ENCODE results near the gene ERVH48-1. TPM values are rescaled to one million over a fixed set of nuclear protein-coding genes. Genes with fewer than 3 reads are reported as not detected.

Gene ERVH48-1
- total and polyA plus RNA-seq, 2 donors (not counting 3 experiments of a cell fraction or from before 2014, with no cell fraction given) = not detected

Small RNA genes within 50 kb of the gene (microRNA-seq; reads per million reads assigned to microRNA genes)
- not detected for gene MIR5692B (ENCODE audit: borderline number of aligned reads, borderline replicate concordance)

Small RNA genes within 50 kb of the gene (small RNA-seq; reads per million reads assigned to genes)
- not detected for gene MIR5692B (ENCODE audit: insufficient read depth, insufficient read length, low read depth, low replicate concordance)

Other genes with a start within 250 kb of the ERVH48-1 start
- 30.4 and 40.0 TPM in 2 replicates for gene WDR4, start 46.1 kb downstream of the ERVH48-1 start, total RNA-seq
- 18.6 and 24.5 TPM in 2 replicates for gene WDR4, start 46.1 kb downstream of the ERVH48-1 start, polyA plus RNA-seq
- gene NDUFV3, start 32.3 kb downstream of the ERVH48-1 start, total RNA-seq = 40.6 and 45.7 TPM in 2 replicates
- gene NDUFV3, start 32.3 kb downstream of the ERVH48-1 start, polyA plus RNA-seq = 12.1 and 13.4 TPM in 2 replicates
- 16.6 and 19.3 TPM in 2 replicates for gene PKNOX1, start 48.9 kb upstream of the ERVH48-1 start, total RNA-seq
- gene PKNOX1, start 48.9 kb upstream of the ERVH48-1 start, polyA plus RNA-seq = 15.8 and 23.6 TPM in 2 replicates
- gene CBS, start 150.2 kb upstream of the ERVH48-1 start, total RNA-seq = 64.5 and 92.9 TPM in 2 replicates
- 22.0 and 22.1 TPM in 2 replicates for gene CBS, start 150.2 kb upstream of the ERVH48-1 start, polyA plus RNA-seq
- gene U2AF1, start 181.9 kb upstream of the ERVH48-1 start, total RNA-seq = 49.5 and 59.3 TPM in 2 replicates
- 87.4 and 89.8 TPM in 2 replicates for gene U2AF1, start 181.9 kb upstream of the ERVH48-1 start, polyA plus RNA-seq
- gene CRYAA, start 243.4 kb upstream of the ERVH48-1 start, total RNA-seq = not detected in 2 replicates
- gene CRYAA, start 243.4 kb upstream of the ERVH48-1 start, polyA plus RNA-seq = not detected in 2 replicates